ENCODE data around the gene GRIK4.

The GRIK4 gene

GRCh38 chr11:120510406-120511115 lies 987 bp upstream of the GRIK4 start:
- no peak for DNase-seq (ENCODE audit: low read depth in 2 of 2)

GRCh38 chr11:120511820-120512738 lies 531 bp downstream of the GRIK4 start:
- DNase-seq (ENCODE audit: low read depth in 2 of 2): no peak

GRCh38 chr11:120512739-120513435 lies 1.3 kb downstream of the GRIK4 start:
- DNase-seq (ENCODE audit: low read depth in 2 of 2): no peak

GRCh38 chr11:120513436-120514315 lies 2.1 kb downstream of the GRIK4 start:
- no peak for DNase-seq (ENCODE audit: low read depth in 2 of 2)

GRCh38 chr11:120514541-120515121 lies 3.1 kb downstream of the GRIK4 start:
- DNase-seq (ENCODE audit: low read depth in 2 of 2): no peak

- DNase-seq (ENCODE audit: low read depth in 2 of 2): no peak
These were observed 3.7 kb downstream of the GRIK4 start for GRCh38 chr11:120515186-120515723.

- no peak for DNase-seq (ENCODE audit: low read depth in 2 of 2)
These were observed 5.2 kb downstream of the GRIK4 start for GRCh38 chr11:120516461-120517389.

GRCh38 chr11:120517390-120517761 lies 5.8 kb downstream of the GRIK4 start:
- no peak for DNase-seq (ENCODE audit: low read depth in 2 of 2)

GRCh38 chr11:120517801-120518291 lies 6.3 kb downstream of the GRIK4 start:
- DNase-seq (ENCODE audit: low read depth in 2 of 2): no peak

GRCh38 chr11:120518356-120518755 lies 6.8 kb downstream of the GRIK4 start:
- DNase-seq (ENCODE audit: low read depth in 2 of 2): no peak

GRCh38 chr11:120519474-120519873 lies 7.9 kb downstream of the GRIK4 start:
- no peak for DNase-seq (ENCODE audit: low read depth in 2 of 2)

GRCh38 chr11:120520091-120520822 lies 8.7 kb downstream of the GRIK4 start:
- no peak for DNase-seq (ENCODE audit: low read depth in 2 of 2)

GRCh38 chr11:120521176-120521575 lies 9.6 kb downstream of the GRIK4 start:
- no peak for DNase-seq (ENCODE audit: low read depth in 2 of 2)

GRCh38 chr11:120522021-120522420 lies 10.5 kb downstream of the GRIK4 start:
- DNase-seq (ENCODE audit: low read depth in 2 of 2): no peak

GRCh38 chr11:120522736-120523135 lies 11.2 kb downstream of the GRIK4 start:
- no peak for DNase-seq (ENCODE audit: low read depth in 2 of 2)

- no peak for DNase-seq (ENCODE audit: low read depth in 2 of 2)
These were observed 11.6 kb downstream of the GRIK4 start for GRCh38 chr11:120523196-120523595.

- no peak for DNase-seq (ENCODE audit: low read depth in 2 of 2)
These were observed 13.1 kb downstream of the GRIK4 start for GRCh38 chr11:120524536-120525085.

Measured in stimulated activated CD4-positive, alpha-beta T cell treated with anti-CD3 and anti-CD28 coated beads, Interleukin-1b, Interleukin-23, amount 100 ng/mL, for 1 hour (primary cell).